Transverse colon (tissue), 4 donors: Measurements from ENCODE around the gene MUC6. TPM values are rescaled to one million over a fixed set of nuclear protein-coding genes. Genes with fewer than 3 reads are reported as not detected.

Source experiments
- DNase-seq: peaks from one replicate; pipeline ENCODE4 v3.0.0-alpha.2; 2019
- H3K27ac ChIP-seq, 4 donors: fragments of 200-600 bp; sonication (generic); 2 replicates each; pipeline ENCODE4 v1.5.1; 2016 to 2018; ENCODE audit warnings: inconsistent platforms in 4 of 4
- H3K27me3 ChIP-seq: fragments of 200-600 bp; sonication (generic); 2 replicates; pipeline ENCODE4 v1.5.1; 2017; ENCODE audit warnings: inconsistent platforms
- H3K36me3 ChIP-seq, 4 donors: fragments of 200-600 bp; sonication (generic); 2 replicates each; pipeline ENCODE4 v1.5.1; 2017 to 2019; ENCODE audit warnings: inconsistent platforms in 4 of 4
- H3K4me1 ChIP-seq, 4 donors: fragments of 200-600 bp; sonication (generic); 2 replicates each; pipeline ENCODE4 v1.5.1; 2017 to 2020; ENCODE audit warnings: inconsistent platforms in 4 of 4
- H3K4me3 ChIP-seq, 4 donors: fragments of 200-600 bp; sonication (generic); 1 replicate in 1 of 4; 2 replicates in 3 of 4; pipeline versions ENCODE4 v1.5.1 to v1.6.1; 2017 to 2019; ENCODE audit warnings: inconsistent platforms in 4 of 4
- H3K9me3 ChIP-seq, 2 donors: fragments of 200-600 bp; sonication (generic); 2 replicates each; pipeline ENCODE4 v1.5.1; 2017 to 2019; ENCODE audit warnings: inconsistent platforms in 2 of 2
- EP300 ChIP-seq: sonication (generic); formaldehyde crosslinking; IDR thresholded peaks from one replicate; pipeline ENCODE4 v1.6.1; 2017; ENCODE audit warnings: antibody characterized with exemption, low read depth
- POLR2A ChIP-seq: fragments of 450-650 bp; IDR thresholded peaks from one replicate; pipeline ENCODE4 v1.6.1; 2016; ENCODE audit warnings: antibody characterized with exemption, mild to moderate bottlenecking, moderate library complexity
- POLR2AphosphoS5 ChIP-seq, 3 donors: sonication (generic); formaldehyde crosslinking; IDR thresholded peaks; one replicate each; pipeline ENCODE4 v1.6.1; 2016; ENCODE audit warnings: antibody characterized with exemption in 3 of 3
- WGBS, 2 donors: methylation state at CpG; one replicate each; pipeline ENCODE4 v1.1.5; 2018; ENCODE audit warnings: low coverage in 1 of 2; 5-methylcytosine and 5-hydroxymethylcytosine counted together
- in situ Hi-C, 4 donors: fragments of 200-750 bp; cut with MboI; loops; one replicate each; pipeline versions ENCODE4 v1.15.0 to v1.15.1; 2017; ENCODE audit warnings: low sequenced_read_pairs in 3 of 4, low pct_ligation_motif_present in 1 of 4, low pct_unique_long_range_greater_than_20kb in 1 of 4
- intact Hi-C: fragments of 100-400 bp; cut with DNase I; formaldehyde crosslinking; loops from one replicate; pipeline ENCODE4 v1.15.1; 2023; ENCODE audit warnings: low total_unique reads
- total RNA-seq, 4 donors: library from RNA; depleted of rRNA; stranded (reverse); fragments of >200 nt; gene quantifications; one replicate each; pipeline ENCODE4 v1.1.0, GENCODE V29; 2016
- TF ChIP-seq, protein P1 (sequence below), 5 experiments: fragments of 200-600 bp in 3 of 5; fragments of 450-650 bp in 2 of 5; sonication (generic) in 3 of 5; IDR thresholded peaks; 1 replicate in 2 of 5; 2 replicates in 3 of 5; pipeline ENCODE4 v1.5.1; 2016 to 2017; ENCODE audit warnings: antibody characterized with exemption in 5 of 5, inconsistent platforms in 3 of 5, mild to moderate bottlenecking in 2 of 5, moderate library complexity in 1 of 5

MUC6 gene
- total RNA-seq, 4 donors from 2014 or later, result not detected

- DNase-seq, result no peak
- Histone ChIP-seq H3K9me3 (no peaks in the 10 kb centered on the region), H3K4me1 (no peaks in the 10 kb centered on the region), H3K4me3 (no peak overlapping the region), H3K27ac (no peak overlapping the region), H3K36me3 (no peaks in the 10 kb centered on the region), H3K27me3 (peaks cover 4% of the 10 kb centered on the region)
- no peak for TF ChIP-seq POLR2A
- TF ChIP-seq POLR2AphosphoS5 (IDR thresholded peaks at IDR 0.05), result no peak
- TF ChIP-seq, protein P1, sequence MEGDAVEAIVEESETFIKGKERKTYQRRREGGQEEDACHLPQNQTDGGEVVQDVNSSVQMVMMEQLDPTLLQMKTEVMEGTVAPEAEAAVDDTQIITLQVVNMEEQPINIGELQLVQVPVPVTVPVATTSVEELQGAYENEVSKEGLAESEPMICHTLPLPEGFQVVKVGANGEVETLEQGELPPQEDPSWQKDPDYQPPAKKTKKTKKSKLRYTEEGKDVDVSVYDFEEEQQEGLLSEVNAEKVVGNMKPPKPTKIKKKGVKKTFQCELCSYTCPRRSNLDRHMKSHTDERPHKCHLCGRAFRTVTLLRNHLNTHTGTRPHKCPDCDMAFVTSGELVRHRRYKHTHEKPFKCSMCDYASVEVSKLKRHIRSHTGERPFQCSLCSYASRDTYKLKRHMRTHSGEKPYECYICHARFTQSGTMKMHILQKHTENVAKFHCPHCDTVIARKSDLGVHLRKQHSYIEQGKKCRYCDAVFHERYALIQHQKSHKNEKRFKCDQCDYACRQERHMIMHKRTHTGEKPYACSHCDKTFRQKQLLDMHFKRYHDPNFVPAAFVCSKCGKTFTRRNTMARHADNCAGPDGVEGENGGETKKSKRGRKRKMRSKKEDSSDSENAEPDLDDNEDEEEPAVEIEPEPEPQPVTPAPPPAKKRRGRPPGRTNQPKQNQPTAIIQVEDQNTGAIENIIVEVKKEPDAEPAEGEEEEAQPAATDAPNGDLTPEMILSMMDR (IDR thresholded peaks at IDR 0.05), result no peak
- no peak for TF ChIP-seq EP300
- WGBS, 2 donors, result 61% methylated on average over 7 of the region's 17 CpGs; no CpG with 5 or more reads in 1 of the 2 donors
- intact Hi-C loops (no loop called here), in situ Hi-C loops (loop anchor here in 3 of 4 donors (25.0 kb wide), 2 partner anchors 116 to 166 kb away; partner anchors contain the start of gene CHID1 (in 1 of the 3))
Measured at GRCh38 chr11:1028291-1028540, 8.3 kb downstream of the MUC6 start.

DNA sequence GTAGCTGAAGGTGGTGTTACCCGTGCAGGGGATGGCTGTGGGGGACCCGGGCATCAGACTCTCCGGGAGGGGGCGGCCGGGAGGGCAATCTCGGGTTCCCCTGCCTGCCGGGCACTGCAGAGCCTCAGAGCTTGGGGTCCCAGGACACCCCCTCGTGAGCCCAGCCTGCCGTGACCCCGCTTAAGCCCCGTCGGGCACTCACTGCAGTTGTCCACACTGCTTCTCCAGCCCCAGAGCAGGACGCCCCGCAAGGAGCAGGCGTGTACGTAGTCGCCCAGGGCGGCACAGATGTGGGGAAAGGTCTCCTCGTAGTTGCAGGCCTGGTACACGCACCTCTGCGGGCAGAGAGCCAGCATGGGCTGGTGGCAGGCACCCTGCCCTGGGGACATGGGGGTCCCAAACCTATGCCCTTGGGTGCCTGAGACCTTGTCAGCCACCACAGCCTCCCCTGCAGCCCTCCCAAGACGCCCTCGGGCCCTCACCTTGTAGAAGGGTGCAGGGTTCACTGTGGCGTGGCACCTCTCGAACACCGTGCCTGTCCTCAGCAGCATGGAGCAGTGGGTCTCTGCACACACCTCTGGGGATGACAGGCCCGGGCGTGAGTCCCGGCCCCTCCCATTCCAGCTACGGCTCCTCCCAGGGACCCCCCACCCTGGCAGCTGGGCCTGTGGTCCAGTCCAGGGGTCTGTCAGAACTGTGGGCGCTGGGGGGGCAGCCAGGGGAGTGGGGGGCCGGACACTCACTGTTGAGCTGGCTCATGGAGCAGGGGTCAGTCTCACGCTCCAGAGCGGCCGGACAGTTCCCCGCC is 8.8 kb downstream of the MUC6 start:
- 68% methylated on average over 33 of the region's 36 CpGs; no CpG with 5 or more reads in 1 of the 2 donors for WGBS, 2 donors
- in situ Hi-C loops (loop anchor here in 3 of 4 donors (25.0 kb wide), 2 partner anchors 115 to 165 kb away; partner anchors contain the start of gene CHID1 (in 1 of the 3)), intact Hi-C loops (no loop called here)
- Histone ChIP-seq H3K36me3 (no peaks in the 10 kb centered on the region), H3K27ac (no peak overlapping the region), H3K27me3 (peaks cover 4% of the 10 kb centered on the region), H3K9me3 (no peaks in the 10 kb centered on the region), H3K4me1 (no peaks in the 10 kb centered on the region), H3K4me3 (no peak overlapping the region)
- DNase-seq, result no peak
- TF ChIP-seq POLR2AphosphoS5 (IDR thresholded peaks at IDR 0.05), result no peak
- no peak for TF ChIP-seq EP300
- no peak for TF ChIP-seq POLR2A

DNA sequence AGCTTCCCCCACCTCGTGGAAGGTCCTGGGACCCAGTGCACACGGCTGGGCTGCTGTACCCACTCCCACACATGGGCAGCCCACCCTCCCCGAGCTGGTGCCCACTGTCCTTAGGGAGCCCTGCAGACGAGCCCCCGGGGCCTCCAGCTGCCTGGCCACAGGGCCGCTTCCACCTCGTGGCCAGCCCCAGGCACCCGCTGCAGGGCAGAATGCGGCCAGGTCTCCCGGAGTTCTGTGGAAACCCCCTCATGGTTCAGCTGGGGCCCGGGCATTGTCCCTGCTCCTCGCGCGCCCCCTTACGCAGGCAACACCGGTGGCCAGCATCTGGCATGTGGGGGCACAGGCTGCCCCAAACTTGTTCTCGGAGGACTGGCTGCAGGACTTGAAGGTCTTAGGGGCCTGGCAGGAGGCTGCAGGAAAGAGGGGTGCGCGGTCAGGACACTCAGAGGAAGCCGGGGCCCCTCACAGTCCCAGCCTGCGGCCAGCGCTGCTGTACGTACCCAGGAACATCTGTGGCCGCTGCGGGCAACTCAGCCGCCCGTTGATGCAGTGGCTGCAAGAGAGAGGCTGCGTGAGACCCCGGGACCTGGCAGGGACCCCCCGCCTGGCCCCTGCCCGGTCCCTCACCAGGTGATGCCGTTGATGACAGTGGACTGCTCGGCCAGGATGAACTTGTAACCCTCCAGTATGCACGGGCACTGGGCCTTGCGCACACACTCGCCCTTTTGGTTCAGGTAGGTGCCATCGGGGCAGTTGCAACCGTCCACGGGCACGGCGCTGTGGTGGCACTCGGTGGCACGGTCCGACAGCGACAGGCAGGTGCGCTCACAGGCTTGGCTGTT is 9.7 kb downstream of the MUC6 start:
- Histone ChIP-seq H3K9me3 (no peaks in the 10 kb centered on the region), H3K36me3 (no peaks in the 10 kb centered on the region), H3K4me3 (no peak overlapping the region), H3K27me3 (peaks cover 4% of the 10 kb centered on the region), H3K4me1 (no peaks in the 10 kb centered on the region), H3K27ac (no peak overlapping the region)
- in situ Hi-C loops (loop anchor here in 3 of 4 donors (25.0 kb wide), 2 partner anchors 115 to 165 kb away; partner anchors contain the start of gene CHID1 (in 1 of the 3)), intact Hi-C loops (no loop called here)
- 72% methylated on average over 44 of the region's 46 CpGs; no CpG with 5 or more reads in 1 of the 2 donors for WGBS, 2 donors
- no peak for DNase-seq
- no peak for TF ChIP-seq EP300
- no peak for TF ChIP-seq POLR2A
- TF ChIP-seq, protein P1 (IDR thresholded peaks at IDR 0.05), result no peak
- no peak for TF ChIP-seq POLR2AphosphoS5 (IDR thresholded peaks at IDR 0.05)

- Histone ChIP-seq H3K9me3 (no peaks in the 10 kb centered on the region), H3K27ac (no peak overlapping the region), H3K4me1 (no peaks in the 10 kb centered on the region), H3K27me3 (peaks cover 4% of the 10 kb centered on the region), H3K4me3 (no peak overlapping the region), H3K36me3 (no peaks in the 10 kb centered on the region)
- intact Hi-C loops, result no loop called here
- 41% methylated on average over 7 of the region's 14 CpGs; no CpG with 5 or more reads in 1 of the 2 donors for WGBS, 2 donors
- in situ Hi-C loops, result loop anchor here in 3 of 4 donors (25.0 kb wide), 2 partner anchors 114 to 164 kb away; partner anchors contain the start of gene CHID1 (in 1 of the 3)
- TF ChIP-seq, protein P1 (IDR thresholded peaks at IDR 0.05), result no peak
- TF ChIP-seq EP300 (no peak), POLR2AphosphoS5 (IDR thresholded peaks at IDR 0.05) (no peak), POLR2A (no peak)
- DNase-seq, result no peak
Measured at GRCh38 chr11:1026163-1026450, 10.4 kb downstream of the MUC6 start.
